PC-9 (cell line): Measurements from ENCODE around the gene PARG.
"Not testable (repeated sequence)": the region's sequence is repeated elsewhere in the genome, so short reads cannot be mapped to it uniquely, and the experiment has no call there.

Experiments used
- CTCF ChIP-seq: fragments of 200-600 bp; sonication (generic); conservative IDR thresholded peaks from 2 replicates; pipeline ENCODE4 v1.6.1; 2017; ENCODE audit warnings: mixed run types, antibody characterized with exemption, mild to moderate bottlenecking, moderate library complexity
- EZH2 ChIP-seq: fragments of 200-600 bp; sonication (generic); IDR thresholded peaks from 2 replicates; pipeline ENCODE4 v1.8.0; 2017; ENCODE audit warnings: antibody characterized with exemption, low read depth

GRCh38 chr10:49952006-49952405 is 10.2 kb upstream of the PARG start:
- not testable (repeated sequence) for TF ChIP-seq CTCF, EZH2
